ENCODE results near the gene PPP1R9A.

The PPP1R9A gene

DNA sequence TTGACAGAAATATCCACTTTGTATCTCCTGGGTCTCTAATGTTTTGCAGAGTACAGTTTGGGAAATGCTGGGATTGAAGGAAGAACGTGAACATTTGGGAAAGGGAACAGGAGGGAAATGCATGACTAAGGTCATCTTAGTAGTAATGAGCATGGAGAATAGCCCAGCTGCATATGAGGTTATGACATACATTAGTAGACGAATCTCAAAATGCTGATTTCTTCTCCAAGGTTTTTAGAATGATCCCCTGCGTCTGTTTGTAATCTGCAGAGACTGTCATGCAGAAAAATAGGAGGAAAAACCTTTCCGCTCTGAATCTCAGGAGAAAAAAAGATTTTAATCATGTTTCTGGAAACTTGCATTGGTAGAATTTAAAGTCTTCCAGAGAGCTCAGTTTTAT is 133.6 kb downstream of the PPP1R9A start:
- no peak for DNase-seq

DNA sequence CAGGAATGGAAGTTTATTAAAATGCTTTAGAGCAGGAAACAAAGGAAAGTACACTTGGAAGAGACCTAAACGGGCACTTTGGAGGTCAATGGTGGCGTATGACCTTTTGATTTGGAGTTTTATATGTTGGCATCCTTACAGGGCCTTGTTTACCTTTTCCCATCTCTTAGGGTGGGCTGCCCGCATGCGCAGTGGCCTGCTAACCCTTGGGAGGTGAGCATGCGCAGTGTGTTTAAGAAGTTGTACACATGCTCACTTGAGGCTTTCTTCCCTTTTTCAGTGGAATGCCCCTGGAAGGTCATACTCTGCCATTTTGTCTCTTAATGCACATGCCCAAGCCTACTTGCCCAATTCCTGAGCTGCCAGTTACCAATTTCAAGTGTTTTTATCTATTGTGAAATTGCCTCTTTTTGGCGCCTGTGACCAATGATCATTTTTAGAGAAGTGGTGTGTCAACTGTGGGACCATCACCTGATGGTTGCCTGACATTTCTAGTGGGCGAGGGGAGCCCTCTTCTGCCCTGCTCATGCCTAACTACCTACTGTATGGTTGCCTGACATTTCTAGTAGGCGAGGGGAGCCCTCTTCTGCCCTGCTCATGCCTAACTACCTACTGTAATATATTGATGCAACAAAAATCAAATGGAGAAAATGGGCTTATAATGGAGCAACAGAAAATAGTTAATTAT is 138.0 kb downstream of the PPP1R9A start:
- DNase-seq, result peak; percentile 43

DNA sequence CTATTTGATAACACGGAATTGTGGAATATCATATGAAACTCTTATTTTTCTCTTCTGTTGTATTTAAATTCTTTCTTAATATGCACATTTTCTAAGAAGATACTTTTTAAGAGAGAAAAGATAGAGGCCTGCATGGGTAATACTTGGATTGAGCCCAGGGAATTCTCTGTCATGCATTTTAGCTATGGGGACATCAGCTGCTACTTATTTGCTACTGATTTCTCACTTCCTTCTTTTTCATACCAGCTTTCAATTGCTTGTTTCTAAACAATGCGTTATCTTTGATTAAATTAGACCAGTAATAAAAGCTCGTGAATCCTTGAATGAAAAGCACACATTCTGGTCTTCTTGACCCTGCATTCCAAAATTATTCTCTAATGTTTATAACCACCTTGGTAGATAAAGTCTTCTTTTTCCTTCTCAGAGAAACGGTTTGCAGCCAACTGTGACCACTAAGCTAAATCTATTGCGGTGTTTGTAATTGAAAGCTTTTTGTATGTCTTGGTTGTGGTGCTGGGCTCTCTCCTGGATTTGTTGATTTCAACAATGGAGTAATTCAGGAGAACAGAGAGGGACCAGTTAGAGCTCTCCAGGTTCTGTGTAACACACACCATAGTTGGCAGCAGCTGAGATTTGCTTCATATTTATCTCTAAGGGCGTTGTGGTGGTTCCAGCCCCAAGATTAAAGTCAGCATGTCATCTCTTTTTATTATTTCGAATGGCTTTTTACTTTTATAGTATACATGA is 139.3 kb downstream of the PPP1R9A start:
- no peak for DNase-seq

DNA sequence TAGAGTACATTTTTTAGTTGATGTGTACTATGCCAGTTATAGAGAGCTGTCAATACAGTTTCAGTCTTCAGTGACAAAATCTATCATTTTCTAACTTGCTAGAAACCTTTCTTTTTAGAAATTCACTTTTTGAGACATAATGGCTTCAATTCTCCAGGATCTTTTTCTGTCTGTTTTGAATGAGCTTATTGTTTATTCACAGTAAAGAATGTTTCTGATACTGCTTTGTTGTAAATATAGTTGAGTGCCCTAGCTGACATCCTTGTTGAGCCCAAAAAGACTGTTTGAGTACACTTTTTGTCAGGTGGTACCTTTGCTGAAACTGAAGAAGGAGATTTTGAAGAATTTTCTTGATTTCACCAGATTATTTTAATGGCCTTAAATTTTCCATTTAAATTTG is 139.9 kb downstream of the PPP1R9A start:
- no peak for DNase-seq

DNA sequence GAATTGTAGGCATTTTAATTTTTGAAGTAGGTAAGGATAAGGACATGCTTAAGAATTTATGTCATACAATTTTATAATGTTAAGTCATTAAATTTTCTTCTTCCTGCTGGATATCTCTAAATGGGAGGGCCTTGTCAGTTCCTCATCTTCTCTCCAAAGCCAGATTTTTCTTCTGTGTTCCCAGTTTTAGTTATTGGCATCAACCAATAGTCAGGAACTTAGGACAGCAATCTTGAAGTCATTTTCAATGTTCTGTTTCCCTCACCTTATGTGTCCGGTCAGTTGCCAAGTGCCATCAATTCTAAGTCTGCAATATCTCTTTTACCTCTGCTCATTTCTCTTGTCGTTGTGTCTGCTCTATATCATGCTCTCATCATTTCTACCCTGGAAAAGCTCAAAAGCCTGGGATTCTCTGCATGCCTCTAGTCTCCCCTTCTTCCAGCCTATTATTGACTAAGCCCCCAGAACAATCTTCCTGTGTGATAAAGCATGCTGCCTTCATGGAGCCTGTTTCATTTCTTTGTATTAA is 145.2 kb downstream of the PPP1R9A start:
- no peak for DNase-seq

DNA sequence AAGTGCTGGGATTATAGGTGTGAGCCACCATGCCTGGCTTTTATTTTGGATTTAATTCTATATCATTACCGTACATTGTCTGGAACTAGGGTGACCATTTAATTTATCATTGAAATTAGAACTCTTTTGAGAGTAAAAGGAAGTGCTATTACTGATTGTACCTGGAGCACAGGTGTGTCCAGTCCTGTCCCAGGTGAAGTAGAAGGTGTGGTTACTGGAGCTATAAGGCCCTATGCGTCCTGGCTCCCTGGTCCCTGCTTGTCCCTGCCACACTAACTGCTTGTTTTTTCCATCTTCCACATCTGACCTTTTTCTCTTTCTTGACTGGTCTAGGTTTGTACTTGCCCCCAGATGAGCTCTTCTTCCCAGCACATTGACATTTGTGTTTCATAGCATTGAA is 147.0 kb downstream of the PPP1R9A start:
- no peak for DNase-seq

DNA sequence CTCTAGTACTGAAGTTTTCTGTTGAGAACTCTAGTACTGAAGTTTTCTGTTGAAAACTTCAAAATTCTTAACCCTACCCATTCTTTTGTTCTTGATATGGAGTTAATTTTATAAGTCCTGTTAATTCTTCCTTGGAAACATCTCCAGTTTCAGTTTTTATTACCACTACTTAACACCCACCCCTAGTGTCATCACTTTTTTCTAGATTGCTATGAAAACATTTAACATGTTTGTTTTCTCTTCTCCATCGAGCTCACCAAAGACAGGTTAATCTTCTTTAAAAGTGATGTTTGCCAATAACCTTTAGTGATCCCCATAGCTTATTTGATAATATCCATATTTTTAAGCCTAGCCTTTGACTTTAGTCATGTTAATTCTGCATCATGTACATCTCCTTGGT is 147.9 kb downstream of the PPP1R9A start:
- DNase-seq, result no peak

DNA sequence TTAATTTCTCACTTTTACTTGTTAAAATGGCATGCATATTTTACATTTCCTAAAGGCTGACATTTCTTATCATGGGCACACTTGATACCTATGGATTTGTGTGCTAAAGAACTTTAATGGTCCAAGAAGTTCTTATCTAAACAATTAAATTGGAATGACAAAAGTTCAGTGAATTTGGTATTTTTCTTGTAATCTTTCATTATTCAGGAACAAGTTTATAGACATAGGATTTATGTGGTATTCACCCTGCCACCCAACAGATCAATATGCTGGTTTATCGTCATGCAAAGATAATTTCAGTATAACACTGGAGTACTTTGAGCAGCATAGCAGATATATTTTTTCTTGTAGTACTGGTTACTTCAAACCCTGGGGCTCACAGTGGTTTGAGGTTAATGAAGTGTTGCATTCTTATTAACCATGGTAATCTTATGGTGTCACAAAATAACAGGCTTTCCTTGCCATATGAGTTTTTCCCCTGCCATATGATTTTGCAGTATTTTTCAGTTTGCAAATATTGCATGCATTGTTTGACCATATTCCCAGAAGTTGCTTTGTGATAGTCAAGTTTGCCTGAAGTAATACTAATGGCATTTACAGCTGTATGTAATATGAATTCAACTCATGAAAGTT is 148.8 kb downstream of the PPP1R9A start:
- DNase-seq, result peak; percentile 12

DNA sequence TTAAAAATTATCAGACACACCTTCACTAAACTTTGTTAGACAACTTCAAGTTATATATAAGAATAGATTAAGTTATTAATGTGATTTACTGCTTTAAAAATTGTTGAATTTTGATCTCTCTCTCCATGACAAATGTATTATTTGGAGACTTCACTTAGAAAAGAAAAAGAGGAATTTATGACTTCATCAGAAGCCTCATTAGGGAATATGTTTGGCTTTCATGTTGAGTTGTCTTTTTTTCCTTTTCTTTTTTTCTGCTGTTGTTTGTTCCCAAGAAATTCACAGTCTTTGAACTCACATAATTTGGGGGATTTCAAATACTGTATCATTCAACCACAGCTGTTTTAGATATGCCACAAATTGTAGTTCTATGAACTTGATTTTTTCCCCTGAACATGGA is 149.5 kb downstream of the PPP1R9A start:
- no peak for DNase-seq

DNA sequence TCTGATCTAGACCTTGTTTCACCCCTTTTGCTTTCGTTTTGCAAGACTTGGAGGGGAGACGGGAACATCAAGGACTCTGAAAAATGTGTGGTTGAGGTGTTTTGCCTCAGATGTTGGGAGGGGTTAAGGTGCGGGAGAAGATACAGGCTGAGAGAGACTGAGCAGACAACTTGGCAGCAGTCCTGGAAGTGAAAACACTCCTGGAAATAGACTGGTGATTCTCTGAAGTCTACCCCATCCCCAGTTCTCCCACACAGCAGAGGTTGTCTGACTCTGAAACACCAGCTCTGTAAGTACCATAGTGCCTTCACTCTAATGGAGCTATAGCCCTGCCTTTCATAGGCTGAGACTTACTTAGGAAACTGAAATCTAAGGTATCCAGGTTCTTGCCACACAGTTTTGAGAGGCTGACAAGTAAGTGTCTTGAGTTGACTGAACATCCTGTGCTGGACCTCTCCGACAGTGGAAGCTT is 152.5 kb downstream of the PPP1R9A start:
- peak; percentile 20 for DNase-seq

DNA sequence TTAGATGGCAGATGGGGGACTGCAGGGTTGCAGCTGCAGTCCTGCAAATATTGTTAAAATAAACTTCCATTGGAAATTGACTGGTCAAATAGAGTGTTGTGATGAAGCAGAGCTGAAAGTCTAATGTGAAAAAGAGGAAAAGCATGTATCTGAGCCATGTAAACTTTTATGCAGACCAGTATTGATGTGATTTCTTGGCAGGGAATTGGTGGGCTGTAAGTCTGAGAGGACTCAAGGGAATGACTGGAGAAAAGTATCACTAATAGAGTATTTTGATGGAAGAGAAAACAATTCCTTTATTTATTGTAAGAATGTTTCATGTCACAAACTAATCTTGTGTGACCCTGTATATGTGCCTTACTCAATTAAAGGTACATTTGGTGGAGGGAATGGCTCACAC is 155.5 kb downstream of the PPP1R9A start:
- no peak for DNase-seq

DNA sequence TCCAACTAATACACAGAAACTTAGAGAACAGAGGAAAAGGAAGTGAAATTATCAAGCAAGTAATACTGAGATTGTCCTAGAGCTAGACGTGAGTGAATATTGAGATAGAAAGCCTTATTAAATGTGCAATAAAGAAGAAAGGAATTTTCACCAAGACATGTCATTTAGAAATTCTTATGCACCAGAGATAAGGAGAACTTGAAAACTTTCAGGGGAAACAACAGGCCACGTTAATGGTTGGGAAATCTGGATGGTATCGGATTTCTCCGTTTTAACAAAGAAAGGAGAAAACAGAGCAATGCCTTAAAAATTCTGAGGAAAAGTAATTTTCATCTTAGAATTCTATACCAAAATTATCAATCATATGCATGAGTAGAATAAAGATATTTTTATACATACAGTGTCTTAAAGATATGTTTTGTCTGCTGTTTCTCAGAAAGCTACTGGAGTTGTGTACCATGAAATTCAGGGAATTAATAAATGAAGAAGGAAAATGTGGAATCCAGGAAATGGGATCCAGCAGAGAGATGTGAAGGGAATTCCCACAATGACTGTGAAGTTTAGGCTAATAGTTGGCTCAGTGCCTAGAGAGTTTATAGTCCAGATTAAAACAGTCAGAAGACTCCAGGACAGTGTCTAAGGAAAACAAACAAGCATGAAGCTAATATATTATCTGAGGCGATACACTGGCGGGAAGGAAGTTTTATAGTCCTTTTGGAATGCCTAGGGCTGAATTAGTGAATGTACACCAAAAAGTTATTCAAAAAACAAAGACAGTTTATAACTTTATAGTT is 159.5 kb downstream of the PPP1R9A start:
- DNase-seq, result peak; percentile 42

DNA sequence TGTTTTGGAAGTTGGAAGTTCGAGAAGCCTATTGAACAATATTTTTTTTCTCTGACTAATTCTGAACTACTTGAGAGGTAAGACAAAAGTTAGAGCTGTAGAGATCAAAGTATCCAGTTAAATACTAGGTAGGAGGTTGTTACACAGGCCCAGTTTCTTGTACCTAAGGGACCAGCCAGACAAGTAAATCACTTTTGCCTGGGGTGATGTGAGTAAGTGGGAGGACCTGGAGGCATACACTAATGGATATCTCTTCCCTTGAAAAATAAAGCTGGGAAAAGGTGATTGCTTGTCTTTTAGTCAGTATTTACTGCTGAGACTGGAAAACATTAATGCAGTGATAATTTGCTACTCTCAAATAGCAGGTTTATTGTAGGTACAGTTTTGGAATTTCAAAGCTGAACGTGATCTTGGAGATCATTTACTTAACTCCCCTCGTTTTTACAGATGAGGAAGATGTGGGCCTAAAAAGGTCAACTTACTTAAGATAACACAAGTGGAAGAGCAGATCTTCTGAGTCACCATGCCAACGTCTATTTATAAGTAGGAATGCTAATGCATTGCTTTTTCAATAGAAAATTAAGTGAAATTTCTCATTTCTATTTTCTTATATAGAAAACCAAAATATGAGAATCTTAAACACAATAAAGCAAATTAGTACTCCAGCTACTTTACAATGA is 181.3 kb downstream of the PPP1R9A start:
- DNase-seq, result no peak

DNA sequence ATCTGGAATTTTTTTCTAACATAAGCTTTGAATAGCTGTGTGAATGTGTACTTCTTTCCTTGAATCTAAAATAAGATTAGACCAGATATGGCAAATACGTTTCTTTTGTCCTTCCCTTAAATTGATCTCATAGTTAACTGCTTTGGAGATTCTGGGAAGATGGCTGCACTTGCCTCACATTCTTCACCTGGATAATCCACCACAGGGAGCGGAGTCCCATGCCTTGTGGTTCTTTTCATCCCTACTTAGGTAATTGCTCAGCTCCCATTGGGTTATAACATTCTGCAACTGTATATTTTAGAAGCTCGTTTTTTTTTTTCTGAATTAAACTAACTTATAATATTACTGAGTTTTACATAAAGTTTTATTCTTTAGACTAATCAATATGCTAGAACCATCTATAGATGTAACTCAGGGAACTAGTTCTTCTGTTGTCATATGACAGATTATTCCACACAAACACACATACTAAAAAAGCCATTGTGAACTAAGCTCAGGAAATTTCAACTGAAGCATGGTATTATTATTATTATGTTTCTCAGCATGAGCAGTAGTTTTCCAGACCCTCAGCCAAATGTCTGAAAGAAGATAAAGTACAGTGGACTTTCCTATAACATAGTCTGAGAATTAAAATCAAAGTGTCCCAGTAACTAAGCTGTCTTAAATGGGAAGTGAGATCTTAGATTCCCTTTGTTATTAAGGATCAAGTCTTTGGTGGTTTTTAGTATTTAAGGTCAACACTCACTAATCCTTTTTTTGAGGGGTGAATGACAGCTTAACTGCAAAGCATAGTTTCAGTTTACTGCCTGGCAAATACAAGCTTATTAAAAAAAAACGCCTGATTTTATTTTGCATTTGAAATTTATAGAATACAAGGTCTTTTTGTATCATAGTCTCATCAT is 182.3 kb downstream of the PPP1R9A start:
- DNase-seq, result no peak

DNA sequence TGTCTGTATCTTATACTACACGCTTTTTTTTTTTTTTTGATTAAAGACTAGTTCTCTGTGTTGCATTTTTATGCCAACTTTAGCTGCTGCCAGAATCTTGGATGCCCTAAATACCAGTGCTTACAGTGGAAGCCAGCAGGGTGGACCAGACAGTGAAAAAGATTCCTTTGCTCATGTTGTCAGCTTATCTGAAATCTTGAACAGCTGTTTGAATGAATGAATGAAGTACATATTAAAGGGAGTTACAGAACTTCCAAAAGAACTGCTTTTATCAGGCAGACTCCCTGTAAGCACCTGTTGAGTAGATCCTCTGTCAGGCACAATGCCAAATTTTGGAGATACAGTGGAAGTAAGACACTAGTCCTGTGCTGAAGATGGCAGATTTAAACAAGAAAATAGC is 184.9 kb downstream of the PPP1R9A start:
- no peak for DNase-seq

DNA sequence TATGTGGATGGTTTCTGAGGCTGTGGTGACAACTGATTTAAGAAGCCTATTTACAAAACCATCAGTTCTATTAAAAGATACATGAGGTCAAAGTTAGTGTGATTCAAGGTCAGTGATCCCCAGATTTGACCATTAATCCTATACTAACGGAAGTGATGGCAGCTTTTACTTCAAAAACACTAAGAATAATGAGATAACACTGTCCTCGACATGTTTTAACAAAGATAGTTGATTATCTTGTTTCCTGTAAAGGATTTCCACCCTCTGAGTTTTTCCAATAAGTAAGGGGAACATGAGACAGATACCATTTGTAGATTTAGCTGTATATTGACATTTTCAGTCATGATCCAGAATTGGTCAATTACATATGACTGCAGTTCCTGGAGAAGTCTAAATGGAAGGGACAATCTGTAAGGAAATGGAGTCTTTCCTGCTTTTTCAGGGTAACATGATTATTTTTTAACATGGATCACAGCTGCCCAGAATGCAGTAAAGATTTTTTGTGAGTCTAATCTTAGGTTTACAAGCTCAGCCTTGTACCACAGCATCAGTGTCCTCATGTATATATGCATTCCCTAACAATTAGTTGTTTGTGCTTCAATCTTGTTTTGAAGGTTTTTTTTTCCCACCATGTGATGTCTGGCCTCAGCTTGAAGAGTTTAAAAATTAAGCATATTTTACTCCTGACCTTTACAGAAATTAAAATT is 188.0 kb downstream of the PPP1R9A start:
- no peak for DNase-seq

DNA sequence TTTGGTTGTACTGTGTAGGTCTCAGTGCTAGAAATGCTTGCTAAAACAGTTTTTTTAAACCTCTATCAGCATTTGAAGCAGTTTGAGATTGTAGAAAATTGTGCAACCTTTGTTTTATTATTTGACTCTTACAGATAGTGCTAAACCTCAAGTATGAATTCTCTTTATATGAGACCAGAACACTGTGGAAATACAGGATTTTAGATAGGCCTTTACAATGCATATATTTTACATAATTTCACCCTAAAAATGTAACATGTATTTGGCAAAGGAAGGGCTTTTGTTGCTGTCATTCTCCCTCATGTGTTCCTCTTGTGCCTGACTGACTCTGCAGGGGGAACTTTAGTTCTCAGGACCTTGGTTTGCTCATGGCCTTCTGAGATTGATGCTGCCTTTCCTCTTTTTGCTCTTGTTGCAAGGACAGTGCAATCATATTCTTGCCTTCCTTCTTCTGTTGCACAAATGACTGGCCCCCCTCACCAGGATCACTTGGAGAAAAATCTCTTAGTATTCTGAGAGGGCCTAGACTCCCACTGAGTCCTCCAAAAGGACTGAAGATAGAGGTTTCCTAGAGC is 188.7 kb downstream of the PPP1R9A start:
- peak; percentile 62 for DNase-seq

DNA sequence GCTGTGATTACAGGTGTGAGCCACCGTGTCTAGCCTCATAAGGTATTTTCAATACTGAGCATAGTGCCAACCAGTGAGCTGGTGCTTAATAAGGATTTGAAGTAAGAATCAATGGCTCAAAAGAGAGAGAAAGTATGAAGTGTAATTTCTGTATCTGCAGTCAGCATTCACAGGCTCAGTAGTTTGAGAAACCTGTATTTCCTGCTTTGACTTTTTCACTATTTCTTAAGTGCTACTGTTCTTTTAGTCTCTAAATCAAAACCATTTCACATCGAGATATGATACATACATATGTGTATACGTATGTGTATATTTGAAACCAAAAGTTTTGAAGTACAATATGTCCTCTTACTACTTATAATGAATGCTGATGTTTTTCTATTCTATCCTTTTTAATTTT is 189.9 kb downstream of the PPP1R9A start:
- DNase-seq, result no peak

DNA sequence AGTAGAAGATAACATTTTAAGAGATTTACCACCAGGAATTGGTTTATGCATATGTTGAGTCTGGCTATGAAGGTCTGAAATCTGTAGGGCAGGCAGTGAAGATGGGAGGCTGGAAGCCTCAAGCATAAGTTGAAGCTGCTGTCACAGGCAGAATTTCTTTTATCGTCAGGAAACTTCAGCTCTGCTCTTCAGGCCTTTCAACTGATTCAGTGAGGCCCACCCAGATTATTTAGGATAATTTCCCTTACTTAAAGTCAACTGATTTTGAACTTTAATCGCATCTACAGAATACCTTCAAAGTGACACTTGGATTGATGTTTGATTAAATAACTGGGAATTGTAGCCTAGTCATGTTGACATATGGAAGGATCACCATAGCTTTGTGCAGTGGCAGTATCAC is 190.5 kb downstream of the PPP1R9A start:
- DNase-seq, result no peak

DNA sequence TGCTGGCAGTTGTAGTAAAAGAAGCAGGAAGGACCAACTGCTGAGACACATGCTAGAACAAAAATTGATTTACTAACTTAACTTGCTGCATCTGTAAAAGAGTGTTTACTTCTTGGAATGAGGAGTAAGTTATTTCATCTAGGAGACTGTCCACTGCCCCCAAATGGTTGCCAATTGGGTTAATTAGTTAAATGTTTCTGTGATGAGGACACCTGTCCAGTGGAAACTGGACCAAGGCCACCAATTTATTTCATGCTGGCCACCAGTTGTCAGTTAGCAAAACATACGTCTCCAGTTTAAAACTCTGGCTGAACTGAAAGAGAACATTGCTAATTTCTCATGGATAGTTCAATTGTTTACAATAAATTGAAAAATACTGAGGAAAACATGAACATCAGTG is 191.7 kb downstream of the PPP1R9A start:
- no peak for DNase-seq

Data from fibroblast of upper back skin (primary cell).